HG03097 (cell line): ENCODE results near the gene PTPRE.

Experiments used
- ATAC-seq: cut with Tn5 transposase; IDR thresholded peaks from one replicate; pipeline ENCODE4 v1.9.1; 2021; ENCODE audit not compliant: unreplicated experiment, low FRiP score

The PTPRE gene

GRCh38 chr10:127906548-127907377, at the start of gene PTPRE:
Gene PTPRE (plus strand): TSS chr10:127907103. CDS start chr10:128040882, 133,779 bp downstream.
- ATAC-seq = peak; percentile 93

- no peak for ATAC-seq
These were observed 46.3 kb upstream of the PTPRE start for GRCh38 chr10:127860592-127860991.

GRCh38 chr10:127863231-127863825, 43.6 kb upstream of the PTPRE start:
- no peak for ATAC-seq

GRCh38 chr10:127866276-127867013, 40.5 kb upstream of the PTPRE start:
- ATAC-seq = no peak

GRCh38 chr10:127867805-127868204, 39.1 kb upstream of the PTPRE start:
- no peak for ATAC-seq

GRCh38 chr10:127869329-127869728, 37.6 kb upstream of the PTPRE start:
- ATAC-seq = no peak

GRCh38 chr10:127871631-127872010, 35.3 kb upstream of the PTPRE start:
- ATAC-seq = no peak

GRCh38 chr10:127872011-127872761, 34.7 kb upstream of the PTPRE start:
- no peak for ATAC-seq

- ATAC-seq = no peak
These were observed 33.9 kb upstream of the PTPRE start for GRCh38 chr10:127872871-127873600.

GRCh38 chr10:127873901-127874470, 32.9 kb upstream of the PTPRE start:
- ATAC-seq = no peak

GRCh38 chr10:127874671-127875448, 32.0 kb upstream of the PTPRE start:
- no peak for ATAC-seq

- no peak for ATAC-seq
These were observed 31.5 kb upstream of the PTPRE start for GRCh38 chr10:127875449-127875765.

GRCh38 chr10:127875916-127876315, 31.0 kb upstream of the PTPRE start:
- ATAC-seq = no peak

- no peak for ATAC-seq
These were observed 29.8 kb upstream of the PTPRE start for GRCh38 chr10:127877116-127877515.

- no peak for ATAC-seq
These were observed 29.2 kb upstream of the PTPRE start for GRCh38 chr10:127877699-127878098.

- no peak for ATAC-seq
These were observed 28.3 kb upstream of the PTPRE start for GRCh38 chr10:127878475-127879055.

GRCh38 chr10:127880557-127880956, 26.3 kb upstream of the PTPRE start:
- ATAC-seq = no peak

- ATAC-seq = no peak
These were observed 25.6 kb upstream of the PTPRE start for GRCh38 chr10:127881262-127881661.

GRCh38 chr10:127882391-127882790, 24.5 kb upstream of the PTPRE start:
- ATAC-seq = no peak
